ENCODE results near the gene PRKRA. TPM values are rescaled to one million over a fixed set of nuclear protein-coding genes. Genes with fewer than 3 reads are reported as not detected.

The PRKRA gene
- total and polyA plus RNA-seq, 9 of the 15 experiments (the other 6 are each of a cell fraction or from before 2014, with no cell fraction given): 14.1 to 78.1 (median 52.3) TPM

- TF ChIP-seq JUN (IDR thresholded peaks at IDR 0.05; ENCODE audit: borderline replicate concordance, low read depth, low read length) (peak; percentile 62; the same call in 1 of the 2 replicates), JUN (CRISPR knock-in tag; IDR thresholded peaks at IDR 0.05; ENCODE audit: borderline replicate concordance) (no peak), MYNN (IDR thresholded peaks at IDR 0.05) (peak; percentile 24; the same call in 1 of the 2 replicates), MYNN (CRISPR knock-in tag; IDR thresholded peaks at IDR 0.05) (no peak), ETS2 (tag; IDR thresholded peaks at IDR 0.05; ENCODE audit: borderline replicate concordance, poor library complexity, severe bottlenecking) (no peak), ZNF263 (CRISPR knock-in tag; IDR thresholded peaks at IDR 0.05; ENCODE audit: borderline replicate concordance) (0 out of 2 replicates have a peak, but pooled peaks have one; percentile 17), ZNF584 (CRISPR knock-in tag; IDR thresholded peaks at IDR 0.05; ENCODE audit: low read depth) (peak; percentile 76; the same call in 1 of the 2 replicates), KHSRP (IDR thresholded peaks at IDR 0.05) (no peak), FOXM1 (IDR thresholded peaks at IDR 0.05; ENCODE audit: low read depth) (peak; percentile 67), FOXM1 (CRISPR knock-in tag; IDR thresholded peaks at IDR 0.05; ENCODE audit: low read depth) (no peak), NFIC (IDR thresholded peaks at IDR 0.05) (peak; percentile 92), MTA1 (IDR thresholded peaks at IDR 0.05; ENCODE audit: borderline replicate concordance) (peak; percentile 46; the same call in 1 of the 2 replicates), ID3 (CRISPR knock-in tag; IDR thresholded peaks at IDR 0.05) (no peak), ID3 (tag; IDR thresholded peaks at IDR 0.05) (no peak), SFPQ (IDR thresholded peaks at IDR 0.05; ENCODE audit: low read depth, low read length) (no peak), TEAD4 (IDR thresholded peaks at IDR 0.05; ENCODE audit: low read length) (peak; percentile 91), TEAD4 (CRISPR knock-in tag; IDR thresholded peaks at IDR 0.05; ENCODE audit: borderline replicate concordance) (no peak), CEBPG (CRISPR knock-in tag; IDR thresholded peaks at IDR 0.05) (peak; percentile 73; the same call in 1 of the 2 replicates), CEBPG (tag; conservative IDR thresholded peaks at IDR 0.05 in 1 of 2, IDR thresholded peaks at IDR 0.05 in 1 of 2) (peak in 1 of 2 experiments; percentile 48; a peak in 1 of 4 replicates), ILF3 (IDR thresholded peaks at IDR 0.05; ENCODE audit: borderline replicate concordance) (no peak), CREM (IDR thresholded peaks at IDR 0.05; ENCODE audit: low read depth) (no peak; the same call in 1 of the 2 replicates), TBP (optimal IDR thresholded peaks at IDR 0.05; ENCODE audit: low read depth, low read length) (peak; percentile 35), CC2D1A (IDR thresholded peaks at IDR 0.05) (peak; percentile 19; the same call in 1 of the 2 replicates), NR0B1 (IDR thresholded peaks at IDR 0.05; ENCODE audit: partially characterized antibody) (no peak), BRF1 (IDR thresholded peaks at IDR 0.05; ENCODE audit: borderline replicate concordance, extremely low read depth, insufficient read length) (no peak), NFE2 (IDR thresholded peaks at IDR 0.05; ENCODE audit: low read depth) (peak; percentile 32; the same call in 1 of the 2 replicates), POLR2AphosphoS5 (IDR thresholded peaks at IDR 0.05; ENCODE audit: control insufficient read depth, insufficient read depth, low read depth, low read length) (peak; percentile 92), SMARCA4 (IDR thresholded peaks at IDR 0.05) (peak; percentile 95)
These were observed 49.0 kb downstream of the PRKRA start (continued) for GRCh38 chr2:178401994-178402437.

Data from K562 (cell line).